Prostate gland (tissue), 2 donors: ENCODE measurements around the gene ADGRB3. TPM values are rescaled to one million over a fixed set of nuclear protein-coding genes. Genes with fewer than 3 reads are reported as not detected.
"Not testable (repeated sequence)": the region's sequence is repeated elsewhere in the genome, so short reads cannot be mapped to it uniquely, and the experiment has no call there.

Experiments
- DNase-seq: peaks from one replicate; pipeline ENCODE4 v3.0.0-alpha.2; 2019; ENCODE audit warnings: low spot score
- H3K27ac ChIP-seq, 2 donors: fragments of 200-600 bp; sonication (generic); 2 replicates each; pipeline ENCODE4 v1.5.1; 2017 to 2019
- H3K27me3 ChIP-seq: fragments of 200-600 bp; sonication (generic); replicated peaks from 2 replicates; pipeline ENCODE4 v1.5.1; 2019; ENCODE audit not compliant: insufficient read depth
- H3K36me3 ChIP-seq, 2 donors: fragments of 200-600 bp; sonication (generic); 1 replicate in 1 of 2; 2 replicates in 1 of 2; pipeline versions ENCODE4 v1.5.1 to v1.8.1; 2017 to 2019
- H3K4me1 ChIP-seq: fragments of 200-600 bp; sonication (generic); replicated peaks from 2 replicates; pipeline ENCODE4 v1.5.1; 2019
- H3K4me3 ChIP-seq, 2 donors: fragments of 200-600 bp; sonication (generic); 2 replicates each; pipeline ENCODE4 v1.5.1; 2017 to 2019
- H3K9me3 ChIP-seq: fragments of 200-600 bp; sonication (generic); 2 replicates; pipeline ENCODE4 v1.5.1; 2017
- CTCF ChIP-seq, 4 experiments: fragments of 200-600 bp in 2 of 4; fragments of 450-650 bp in 2 of 4; sonication (generic) in 2 of 4; IDR thresholded peaks; 1 replicate in 3 of 4; 2 replicates in 1 of 4; pipeline ENCODE4 v1.5.1; 2016 to 2019; ENCODE audit warnings: antibody characterized with exemption in 4 of 4, mild to moderate bottlenecking in 2 of 4, moderate library complexity in 2 of 4
- POLR2A ChIP-seq: fragments of 450-650 bp; IDR thresholded peaks from one replicate; pipeline ENCODE4 v1.6.1; 2016; ENCODE audit warnings: antibody characterized with exemption, mild to moderate bottlenecking
- POLR2AphosphoS5 ChIP-seq: sonication (generic); formaldehyde crosslinking; IDR thresholded peaks from one replicate; pipeline ENCODE4 v1.6.1; 2017; ENCODE audit warnings: antibody characterized with exemption
- WGBS: methylation state at CpG from one replicate; pipeline ENCODE4 v1.1.5; 2018; 5-methylcytosine and 5-hydroxymethylcytosine counted together
- intact Hi-C: fragments of 100-400 bp; cut with DNase I; formaldehyde crosslinking; loops from one replicate; pipeline ENCODE4 v1.14.2; 2022
- total RNA-seq, 2 donors: library from RNA; depleted of rRNA; stranded (reverse); fragments of >200 nt; gene quantifications; one replicate each; pipeline ENCODE4 v1.1.0, GENCODE V29; 2016

ADGRB3 gene
- total RNA-seq, 2 donors from 2014 or later = 0.59 to 3.1 TPM

- no peak overlapping the region for H3K4me3 ChIP-seq
- 94% methylated on average over 1 of the region's 1 CpG for whole genome bisulfite sequencing
- no peak for TF ChIP-seq POLR2AphosphoS5
- TF ChIP-seq CTCF (IDR thresholded peaks at IDR 0.05) = no peak
- no peak for TF ChIP-seq POLR2A
- no peak overlapping the region for H3K27ac ChIP-seq
- no peaks in the 10 kb centered on the region for H3K9me3 ChIP-seq
- H3K36me3 ChIP-seq = no peaks in the 10 kb centered on the region
- H3K4me1 ChIP-seq = no peaks in the 10 kb centered on the region
- H3K27me3 ChIP-seq = no peaks in the 10 kb centered on the region
- intact Hi-C loops = no loop called here
- DNase-seq = no peak
These were observed 111.3 kb downstream of the ADGRB3 start for GRCh38 chr6:68746376-68746775.

GRCh38 chr6:68747110-68747790, 112.2 kb downstream of the ADGRB3 start:
- Histone ChIP-seq H3K36me3 (no peaks in the 10 kb centered on the region), H3K27me3 (no peaks in the 10 kb centered on the region), H3K9me3 (no peaks in the 10 kb centered on the region), H3K4me1 (no peaks in the 10 kb centered on the region), H3K27ac (no peak overlapping the region), H3K4me3 (no peak overlapping the region)
- no peak for DNase-seq
- TF ChIP-seq POLR2A = no peak
- TF ChIP-seq CTCF (IDR thresholded peaks at IDR 0.05) = no peak
- TF ChIP-seq POLR2AphosphoS5 = no peak
- intact Hi-C loops = no loop called here
- 77% methylated on average over 1 of the region's 1 CpG for WGBS

- H3K9me3 ChIP-seq, H3K4me1 ChIP-seq, H3K36me3 ChIP-seq, H3K27ac ChIP-seq, H3K27me3 ChIP-seq, DNase-seq, intact Hi-C loops, H3K4me3 ChIP-seq: not testable (repeated sequence)
- WGBS = 96% methylated on average over 3 of the region's 3 CpGs
These were observed 112.8 kb downstream of the ADGRB3 start for GRCh38 chr6:68747832-68748231.

GRCh38 chr6:68754681-68755213, 119.7 kb downstream of the ADGRB3 start:
- no peak for DNase-seq
- intact Hi-C loops = no loop called here
- Histone ChIP-seq H3K4me3 (no peak overlapping the region), H3K4me1 (no peaks in the 10 kb centered on the region), H3K27ac (no peak overlapping the region), H3K36me3 (no peaks in the 10 kb centered on the region), H3K9me3 (no peaks in the 10 kb centered on the region), H3K27me3 (no peaks in the 10 kb centered on the region)
- no peak for TF ChIP-seq POLR2AphosphoS5
- no peak for TF ChIP-seq POLR2A
- TF ChIP-seq CTCF (IDR thresholded peaks at IDR 0.05) = no peak

- TF ChIP-seq CTCF (IDR thresholded peaks at IDR 0.05) (no peak), POLR2A (no peak), POLR2AphosphoS5 (no peak)
- no peak for DNase-seq
- Histone ChIP-seq H3K27me3 (no peaks in the 10 kb centered on the region), H3K4me3 (no peak overlapping the region), H3K9me3 (no peaks in the 10 kb centered on the region), H3K36me3 (no peaks in the 10 kb centered on the region), H3K4me1 (no peaks in the 10 kb centered on the region), H3K27ac (no peak overlapping the region)
- WGBS = 75% methylated on average over 5 of the region's 5 CpGs
- intact Hi-C loops = no loop called here
These were observed 121.6 kb downstream of the ADGRB3 start for GRCh38 chr6:68756454-68757375.
